GM12872 (cell line): ENCODE measurements around the gene SLC12A7.

Experiments used
- CTCF ChIP-seq: IDR thresholded peaks from 3 replicates; pipeline ENCODE4 v1.5.1; 2011; ENCODE audit warnings: low read depth, mild to moderate bottlenecking, low read length, moderate library complexity; ENCODE audit not compliant: insufficient read depth

The SLC12A7 gene

GRCh38 chr5:1110307-1111240, 1.3 kb downstream of the SLC12A7 start:
- no peak for TF ChIP-seq CTCF

GRCh38 chr5:1109542-1110306, 2.1 kb downstream of the SLC12A7 start:
- TF ChIP-seq CTCF = no peak

- no peak for TF ChIP-seq CTCF
These were observed 3.0 kb downstream of the SLC12A7 start for GRCh38 chr5:1108865-1109174.

GRCh38 chr5:1108023-1108864, 3.6 kb downstream of the SLC12A7 start:
- no peak for TF ChIP-seq CTCF

GRCh38 chr5:1107167-1108022, 4.5 kb downstream of the SLC12A7 start:
- no peak for TF ChIP-seq CTCF

GRCh38 chr5:1106385-1107166, 5.3 kb downstream of the SLC12A7 start:
- no peak for TF ChIP-seq CTCF
